ENCODE measurements around the gene MIS12. TPM values are rescaled to one million over a fixed set of nuclear protein-coding genes. Genes with fewer than 3 reads are reported as not detected.

MIS12 gene
- total RNA-seq, 4 donors from 2014 or later: 9.1 to 45.3 (median 19.3) TPM

GRCh38 chr17:5539286-5539685 is 52.9 kb downstream of the MIS12 start:
- ATAC-seq (no peak), DNase-seq (no peak)
- no peaks in the 10 kb centered on the region for H3K4me1 ChIP-seq
- H3K4me3 ChIP-seq: no peak overlapping the region
- H3K27ac ChIP-seq: no peak overlapping the region
- intact Hi-C loops (cut with DNase I; ENCODE audit: low total_unique reads) (no loop called here), in situ Hi-C loops (cut with MboI; ENCODE audit: low sequenced_read_pairs in 4 of 4) (no loop called here)
- TF ChIP-seq CTCF (IDR thresholded peaks at IDR 0.05 in 4 of 5, conservative IDR thresholded peaks at IDR 0.05 in 1 of 5): no peak
- TF ChIP-seq POLR2A (IDR thresholded peaks at IDR 0.05): no peak
- no peaks in the 10 kb centered on the region for H3K27me3 ChIP-seq
- H3K36me3 ChIP-seq: no peaks in the 10 kb centered on the region
- no peaks in the 10 kb centered on the region for H3K9me3 ChIP-seq

GRCh38 chr17:5540321-5540720 is 54.0 kb downstream of the MIS12 start:
- H3K27ac ChIP-seq: no peak overlapping the region
- ATAC-seq: no peak
- no peaks in the 10 kb centered on the region for H3K4me1 ChIP-seq
- no peak overlapping the region for H3K4me3 ChIP-seq
- TF ChIP-seq POLR2A (IDR thresholded peaks at IDR 0.05) (no peak), CTCF (IDR thresholded peaks at IDR 0.05 in 4 of 5, conservative IDR thresholded peaks at IDR 0.05 in 1 of 5) (no peak)
- no peaks in the 10 kb centered on the region for H3K27me3 ChIP-seq
- DNase-seq: no peak
- intact Hi-C loops (cut with DNase I; ENCODE audit: low total_unique reads): no loop called here
- no peaks in the 10 kb centered on the region for H3K9me3 ChIP-seq
- in situ Hi-C loops (cut with MboI; ENCODE audit: low sequenced_read_pairs in 4 of 4): no loop called here
- H3K36me3 ChIP-seq: no peaks in the 10 kb centered on the region

Other genes with a start within 250 kb of the MIS12 start
- gene RABEP1, start 204.3 kb upstream of the MIS12 start, total RNA-seq: 10 to 100 TPM; 55.4 to 94.8 (median 87.2) TPM
- gene NUP88, start 66.9 kb upstream of the MIS12 start, total RNA-seq: 100 to 1,000 TPM; 140 to 197 (median 166) TPM
- gene RPAIN, start 66.4 kb upstream of the MIS12 start, total RNA-seq: 10 to 100 TPM; 45.3 to 66.7 (median 53.7) TPM
- gene C1QBP, start 47.4 kb upstream of the MIS12 start, total RNA-seq: 100 to 1,000 TPM; 102 to 200 (median 134) TPM
- gene DHX33, start 17.6 kb upstream of the MIS12 start, total RNA-seq: 10 to 100 TPM in 2 of 4 donors, 1 to 10 TPM in 2; 5.9 to 10.9 (median 9.2) TPM
- gene DERL2, start 388 bp upstream of the MIS12 start, total RNA-seq: 10 to 100 TPM; 26.5 to 33.9 (median 31.7) TPM
- gene NLRP1, start 97.9 kb downstream of the MIS12 start, total RNA-seq: 1 to 10 TPM; 3.6 to 7.7 (median 6.9) TPM